Activated CD8-positive, alpha-beta T cell treated with anti-CD3 and anti-CD28 coated beads for 36 hours (primary cell): Measurements from ENCODE around the gene ARHGAP1. TPM values are rescaled to one million over a fixed set of nuclear protein-coding genes. Genes with fewer than 3 reads are reported as not detected.

Experiments
- ATAC-seq: fragments of 200-7000 bp; cut with Tn5 transposase; one replicate; pipeline ENCODE4 v1.10.0; 2021; ENCODE audit warnings: mild to moderate bottlenecking, moderate library complexity
- CTCF ChIA-PET: fragments of 350-600 bp; sonication (Branson Sonifier 250); formaldehyde crosslinking; loops from one replicate; lab custom pipeline; 2021; ENCODE audit warnings: antibody characterized with exemption; lab: Charles Lee
- POLR2A ChIA-PET: fragments of 350-600 bp; sonication (Branson Sonifier 250); formaldehyde crosslinking; loops from one replicate; lab custom pipeline; 2021; ENCODE audit warnings: antibody characterized with exemption; lab: Charles Lee
- DNase-seq: peaks from one replicate; pipeline ENCODE4 v3.0.0-alpha.2; 2020
- H3K27ac Mint-ChIP-seq: one replicate; pipeline ENCODE4 v1.8.0; 2021; ENCODE audit warnings: mild to moderate bottlenecking, mixed read lengths
- H3K27me3 Mint-ChIP-seq: one replicate; pipeline ENCODE4 v1.8.0; 2021; ENCODE audit warnings: mixed read lengths
- H3K36me3 Mint-ChIP-seq: one replicate; pipeline ENCODE4 v1.8.0; 2021; ENCODE audit warnings: low read depth, mixed read lengths
- H3K4me1 Mint-ChIP-seq: one replicate; pipeline ENCODE4 v1.8.0; 2021; ENCODE audit warnings: low read depth, mixed read lengths
- H3K4me3 Mint-ChIP-seq: one replicate; pipeline ENCODE4 v1.8.0; 2021; ENCODE audit warnings: mild to moderate bottlenecking, moderate library complexity, mixed read lengths
- H3K9me3 Mint-ChIP-seq: one replicate; pipeline ENCODE4 v1.8.0; 2021; ENCODE audit warnings: mixed read lengths
- intact Hi-C: fragments of 100-400 bp; cut with micrococcal nuclease; formaldehyde crosslinking; loops from one replicate; pipeline ENCODE4 v1.10.0; 2022
- total RNA-seq, 2 experiments: library from RNA; stranded (reverse); gene quantifications; one replicate each; pipeline ENCODE4 v1.2.3, GENCODE V29; 2021
- TF ChIP-seq, protein P1 (sequence below): fragments of 200-600 bp; IDR thresholded peaks from one replicate; pipeline ENCODE4 v1.8.0; 2022; ENCODE audit warnings: antibody characterized with exemption, mild to moderate bottlenecking

Gene ARHGAP1
- total RNA-seq = 10 to 100 TPM; 32.7 to 34.5 TPM

DNA sequence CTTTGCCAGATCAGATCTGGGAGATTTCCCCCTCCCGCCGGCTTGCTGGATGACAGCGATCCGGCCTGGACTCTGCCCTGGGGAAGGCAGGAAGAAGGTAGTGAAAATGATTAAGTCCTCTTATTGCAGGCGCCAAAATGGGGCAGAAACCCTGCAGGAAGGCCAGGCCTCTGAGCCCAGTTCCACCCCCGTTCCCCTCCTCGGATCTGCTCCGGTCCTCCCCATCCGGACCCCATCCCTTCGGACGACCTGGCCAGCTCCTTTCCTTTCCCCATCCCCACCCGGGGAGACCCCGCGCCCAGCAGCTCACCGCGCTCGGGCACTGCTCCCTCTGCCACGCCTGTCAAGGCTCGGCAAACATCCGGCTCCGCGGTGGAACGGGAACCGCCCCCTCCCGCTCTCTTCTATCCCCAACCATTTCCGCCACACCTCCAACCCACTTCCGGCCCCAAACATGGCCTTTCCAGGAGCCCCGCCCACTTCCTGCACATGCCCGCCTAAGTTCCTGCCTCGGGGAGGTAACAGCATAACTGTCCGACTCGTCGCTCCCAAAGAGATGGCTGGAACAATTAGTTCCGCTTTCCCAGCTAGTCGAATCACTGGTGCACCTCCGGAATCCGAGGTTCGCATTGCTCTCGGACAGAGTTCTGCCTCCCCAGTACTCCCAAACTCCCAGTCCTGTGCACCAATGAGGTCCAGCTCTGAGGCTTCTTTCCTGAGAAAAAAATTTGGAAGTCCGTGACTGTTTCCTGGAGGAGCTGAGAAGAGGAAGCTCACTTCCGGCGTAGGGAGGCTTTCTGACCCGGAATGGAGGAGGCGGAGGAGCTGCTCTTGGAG lies at the start of gene ARHGAP1, which contains the start of gene ZNF408:
ARHGAP1 (minus strand) TSS at position 379 of the 837 bp plus-strand sequence. CDS start 4,512 bp downstream, outside the sequence.
ZNF408 (plus strand) TSS at position 791 of the 837 bp plus-strand sequence; CDS start at position 808, 17 bp downstream.
- Mint-ChIP-seq H3K27me3 (no peaks in the 10 kb centered on the region), H3K4me1 (peaks cover 43% of the 10 kb centered on the region), H3K4me3 (peak within 1 kb of the TSS; percentile 97), H3K27ac (peak within 1 kb of the TSS; percentile 99), H3K36me3 (peaks cover 32% of the 10 kb centered on the region), H3K9me3 (no peaks in the 10 kb centered on the region)
- ChIA-PET CTCF (interaction anchor here (0.6 to 1.6 kb wide), 8 partner anchors 13 to 879 kb away, joined by 3 to 5 read pairs (median 3); no protein-coding TSS in a partner anchor), POLR2A (interaction anchor here (0.5 to 2.2 kb wide), 13 partner anchors 8 to 142 kb away, joined by 3 to 15 read pairs (median 3); partner anchors contain the start of gene ATG13)
- peak; percentile 100 for DNase-seq
- TF ChIP-seq, protein P1, sequence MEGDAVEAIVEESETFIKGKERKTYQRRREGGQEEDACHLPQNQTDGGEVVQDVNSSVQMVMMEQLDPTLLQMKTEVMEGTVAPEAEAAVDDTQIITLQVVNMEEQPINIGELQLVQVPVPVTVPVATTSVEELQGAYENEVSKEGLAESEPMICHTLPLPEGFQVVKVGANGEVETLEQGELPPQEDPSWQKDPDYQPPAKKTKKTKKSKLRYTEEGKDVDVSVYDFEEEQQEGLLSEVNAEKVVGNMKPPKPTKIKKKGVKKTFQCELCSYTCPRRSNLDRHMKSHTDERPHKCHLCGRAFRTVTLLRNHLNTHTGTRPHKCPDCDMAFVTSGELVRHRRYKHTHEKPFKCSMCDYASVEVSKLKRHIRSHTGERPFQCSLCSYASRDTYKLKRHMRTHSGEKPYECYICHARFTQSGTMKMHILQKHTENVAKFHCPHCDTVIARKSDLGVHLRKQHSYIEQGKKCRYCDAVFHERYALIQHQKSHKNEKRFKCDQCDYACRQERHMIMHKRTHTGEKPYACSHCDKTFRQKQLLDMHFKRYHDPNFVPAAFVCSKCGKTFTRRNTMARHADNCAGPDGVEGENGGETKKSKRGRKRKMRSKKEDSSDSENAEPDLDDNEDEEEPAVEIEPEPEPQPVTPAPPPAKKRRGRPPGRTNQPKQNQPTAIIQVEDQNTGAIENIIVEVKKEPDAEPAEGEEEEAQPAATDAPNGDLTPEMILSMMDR = no peak
- peak; percentile 98 for ATAC-seq
- intact Hi-C loops = no loop called here

- peaks cover 63% of the 10 kb centered on the region for H3K36me3 Mint-ChIP-seq
- TF ChIP-seq, protein P1 = no peak
- ATAC-seq (no peak), DNase-seq (no peak)
- ChIA-PET POLR2A (interaction anchor here (1.0 kb wide), 1 partner anchor 13 kb away, joined by 3 read pairs; no protein-coding TSS in a partner anchor), CTCF (no interaction called here)
- no peaks in the 10 kb centered on the region for H3K27me3 Mint-ChIP-seq
- no peak overlapping the region for H3K4me3 Mint-ChIP-seq
- H3K27ac Mint-ChIP-seq = no peak overlapping the region
- no peaks in the 10 kb centered on the region for H3K4me1 Mint-ChIP-seq
- intact Hi-C loops = no loop called here
- H3K9me3 Mint-ChIP-seq = no peaks in the 10 kb centered on the region
These were observed 46.7 kb upstream of the ARHGAP1 start for GRCh38 chr11:46747150-46747549.

DNA sequence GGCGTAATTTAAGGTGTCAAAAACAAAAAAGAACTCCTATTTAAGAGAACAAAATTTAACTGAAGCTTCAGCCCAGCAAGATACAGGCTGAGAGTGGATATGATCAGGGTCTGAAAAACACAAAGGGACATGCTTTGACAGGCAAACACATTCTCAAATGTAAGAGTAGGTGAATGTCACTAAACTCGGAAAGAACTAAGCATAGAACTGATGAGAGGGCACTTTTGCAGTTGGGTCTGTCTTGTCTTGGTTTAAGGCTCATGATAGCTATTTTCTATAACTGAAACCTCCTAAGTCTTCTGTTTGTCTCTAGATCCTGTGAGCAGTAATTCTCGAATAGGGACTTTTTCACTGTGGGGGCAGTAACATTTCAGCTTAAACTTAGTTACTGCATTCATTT lies 45.6 kb upstream of the ARHGAP1 start:
- H3K4me1 Mint-ChIP-seq = no peaks in the 10 kb centered on the region
- H3K36me3 Mint-ChIP-seq = peaks cover 67% of the 10 kb centered on the region
- TF ChIP-seq, protein P1 = no peak
- H3K27me3 Mint-ChIP-seq = no peaks in the 10 kb centered on the region
- no peak overlapping the region for H3K27ac Mint-ChIP-seq
- ATAC-seq (no peak), DNase-seq (no peak)
- H3K9me3 Mint-ChIP-seq = no peaks in the 10 kb centered on the region
- ChIA-PET CTCF (no interaction called here), POLR2A (interaction anchor here (1.0 kb wide), 1 partner anchor 14 kb away, joined by 3 read pairs; no protein-coding TSS in a partner anchor)
- H3K4me3 Mint-ChIP-seq = no peak overlapping the region
- intact Hi-C loops = no loop called here

DNA sequence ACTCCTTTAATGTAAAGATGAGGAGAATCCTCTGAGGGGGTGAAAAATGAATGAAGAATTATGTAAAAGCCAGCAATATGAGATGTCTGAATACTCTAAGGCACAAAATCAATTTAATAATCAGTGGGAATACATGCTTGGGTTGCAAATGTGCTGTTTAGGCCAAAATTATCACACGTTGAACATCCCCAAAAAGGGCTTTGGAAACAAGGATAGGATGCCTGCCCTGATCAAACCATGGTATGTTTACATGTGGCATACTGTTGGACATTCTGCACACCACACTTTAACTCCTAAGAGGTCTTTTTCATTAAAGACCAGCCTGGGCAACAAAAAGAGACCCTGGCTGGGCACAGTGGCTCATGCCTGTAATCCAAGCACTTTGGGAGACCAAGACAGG lies 44.9 kb upstream of the ARHGAP1 start:
- Mint-ChIP-seq H3K4me3 (no peak overlapping the region), H3K27me3 (no peaks in the 10 kb centered on the region), H3K27ac (no peak overlapping the region), H3K4me1 (no peaks in the 10 kb centered on the region), H3K9me3 (no peaks in the 10 kb centered on the region), H3K36me3 (peaks cover 62% of the 10 kb centered on the region)
- DNase-seq (no peak), ATAC-seq (no peak)
- TF ChIP-seq, protein P1 = no peak
- intact Hi-C loops = no loop called here
- POLR2A ChIA-PET = no interaction called here
- CTCF ChIA-PET = no interaction called here
